GM21825 (cell line): ENCODE measurements around the gene CCDC102A.
A peak's percentile ranks its signal among the peaks of the same experiment; 100 is the strongest.

ENCODE experiments used
- ATAC-seq: cut with Tn5 transposase; IDR thresholded peaks from one replicate; pipeline ENCODE4 v1.9.1; 2021; ENCODE audit warnings: mild to moderate bottlenecking, moderate library complexity; ENCODE audit not compliant: unreplicated experiment

Gene CCDC102A

DNA sequence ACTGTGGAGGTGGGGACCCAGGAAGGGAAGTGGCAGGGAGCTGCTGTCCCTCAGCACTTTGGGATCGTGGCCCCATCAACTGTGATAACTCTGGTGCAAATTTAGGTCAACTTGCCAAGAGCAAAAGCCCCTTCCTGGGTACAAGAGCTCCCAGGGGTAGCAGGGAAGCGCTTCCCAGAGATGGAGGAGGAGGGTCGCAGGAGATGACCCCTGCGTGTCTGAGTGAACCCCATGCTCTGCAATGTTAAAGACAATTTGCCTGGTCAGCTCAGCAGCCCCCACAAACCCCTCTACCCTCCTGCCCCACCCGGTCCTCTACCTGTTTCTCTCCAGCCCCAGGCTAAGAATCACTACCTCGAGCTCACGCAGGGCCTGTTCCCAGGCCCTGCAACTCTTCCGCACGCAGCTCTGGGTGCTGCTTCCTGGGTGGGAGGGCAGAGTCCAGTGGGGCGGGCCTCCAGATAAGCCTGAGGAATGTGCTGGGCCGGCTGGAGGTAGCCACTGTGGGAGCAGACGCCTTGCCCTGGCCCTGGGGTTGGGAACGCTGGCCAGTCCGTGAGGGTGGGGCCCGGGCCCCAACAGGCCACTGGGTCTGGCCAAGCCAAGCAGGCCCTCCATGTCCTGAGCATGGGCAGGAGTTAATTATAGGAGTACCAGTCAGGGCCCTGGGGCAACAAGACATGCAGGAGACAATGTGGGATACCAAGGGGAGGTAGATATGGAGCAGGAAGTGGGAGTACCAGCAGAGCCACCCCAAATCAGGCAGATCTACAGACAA is 56.2 kb downstream of the CCDC102A start:
- ATAC-seq: no peak

- ATAC-seq: no peak
Measured at GRCh38 chr16:57479205-57479975, 57.0 kb downstream of the CCDC102A start.

DNA sequence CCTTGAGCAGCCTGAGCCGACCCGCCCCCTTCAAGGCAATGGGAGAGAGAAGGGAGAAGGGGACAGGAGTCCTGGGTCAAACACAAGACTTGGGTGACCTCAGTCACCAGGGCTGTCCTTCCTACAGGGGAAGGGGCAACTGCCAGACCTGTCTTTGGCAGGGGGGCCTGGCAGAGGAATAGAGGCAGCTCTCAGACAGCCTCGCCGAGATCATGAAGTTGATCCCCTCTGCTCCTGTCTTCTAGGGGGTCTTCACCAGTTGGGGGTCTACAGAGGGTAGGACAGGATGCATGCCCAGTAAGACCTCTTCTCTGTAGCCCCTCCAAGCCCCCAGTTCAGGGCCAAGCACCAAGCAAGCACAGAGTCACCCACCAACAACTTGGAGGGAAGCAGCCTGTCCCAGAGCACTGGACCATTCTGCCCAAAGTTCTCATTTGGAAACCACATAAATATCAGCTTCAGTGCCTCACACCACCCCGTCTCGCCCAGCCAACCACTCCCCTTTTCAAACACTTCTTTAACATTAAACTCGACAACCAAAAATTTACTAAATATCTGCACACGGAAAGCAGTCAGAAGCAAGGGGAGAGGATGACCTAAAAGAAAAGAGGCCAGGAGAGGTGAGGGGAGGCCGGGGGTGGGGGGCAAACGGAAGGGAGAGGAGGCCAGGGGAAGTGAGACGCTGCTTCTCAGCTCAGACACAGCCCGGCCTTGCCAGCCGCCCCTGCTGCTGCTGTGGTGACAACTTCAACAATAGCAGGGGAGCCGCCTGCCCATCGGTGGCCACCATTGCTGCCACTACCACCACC is 57.8 kb downstream of the CCDC102A start:
- no peak for ATAC-seq

DNA sequence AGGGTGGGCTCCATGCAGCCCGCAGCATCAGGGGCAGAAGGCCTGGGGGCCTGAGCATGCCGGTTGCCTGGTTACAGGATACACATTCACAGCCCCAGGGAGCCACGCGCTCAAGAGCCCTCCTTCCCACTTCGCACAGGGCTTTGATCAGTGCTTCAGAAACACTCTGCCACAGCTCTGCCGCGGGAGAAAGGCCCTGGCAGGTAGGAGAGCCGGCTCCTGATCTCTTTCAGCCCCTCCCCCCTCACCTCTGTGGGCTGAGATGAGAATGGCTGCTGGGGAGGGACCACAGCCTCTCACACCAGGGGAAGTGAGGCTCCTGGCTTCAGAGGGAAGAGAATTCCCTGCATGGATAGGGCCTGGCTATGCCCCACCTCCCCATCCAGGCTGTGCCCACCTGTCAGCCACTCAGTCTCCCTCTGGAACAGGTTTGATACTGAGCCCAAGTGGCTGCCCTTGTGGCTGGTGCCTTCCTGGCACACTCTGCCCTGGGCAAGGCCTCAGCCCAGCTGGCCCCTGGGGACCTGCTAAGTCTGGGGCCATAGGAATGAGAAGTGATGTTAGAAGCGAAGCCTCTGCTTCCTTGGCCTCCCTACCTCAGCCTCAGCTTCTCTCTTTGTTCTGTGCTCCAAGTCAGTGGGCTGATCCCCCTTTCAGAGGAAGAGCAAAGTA is 58.7 kb downstream of the CCDC102A start:
- no peak for ATAC-seq

DNA sequence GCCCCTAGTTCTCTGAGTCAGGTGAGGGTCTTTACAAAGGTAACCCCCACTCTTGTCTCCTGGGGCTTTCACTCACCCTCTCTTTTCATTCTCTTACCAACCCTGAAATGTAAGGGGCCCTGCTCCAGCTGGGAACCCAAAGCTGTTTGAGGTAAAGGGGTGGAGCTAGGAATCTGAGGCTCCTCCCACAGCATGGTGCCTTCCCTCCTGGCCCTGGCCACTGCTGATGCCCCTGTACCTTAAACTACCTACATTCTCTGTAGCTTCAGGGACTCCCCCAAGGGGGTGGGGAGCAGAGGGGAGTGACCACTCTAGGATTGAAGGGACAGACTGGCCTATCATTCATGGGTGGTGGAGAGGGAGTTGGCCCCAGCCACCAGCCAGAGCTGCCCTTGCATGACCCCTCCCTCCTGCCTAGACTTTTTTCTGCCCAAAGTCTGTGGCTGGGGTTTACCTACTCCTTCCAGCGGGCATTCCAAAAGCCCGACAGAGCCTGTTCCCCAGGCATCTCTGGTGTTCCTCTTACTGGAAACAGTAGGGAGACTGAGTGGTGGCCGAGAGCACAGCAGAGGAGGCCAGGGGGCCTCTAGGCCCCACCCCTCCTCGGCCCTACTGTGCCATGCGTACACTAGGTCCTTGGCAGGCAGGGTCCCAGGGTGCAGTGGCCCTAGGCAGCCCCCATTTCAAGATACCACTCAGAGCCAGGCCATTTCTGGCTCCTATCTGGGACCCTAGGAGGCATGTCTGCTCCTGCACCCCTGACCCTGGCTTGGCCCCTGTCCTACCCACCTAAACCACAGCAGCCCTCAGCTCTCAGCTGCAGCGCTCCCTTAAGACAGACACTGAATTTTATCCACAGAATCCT is 59.6 kb downstream of the CCDC102A start:
- no peak for ATAC-seq

DNA sequence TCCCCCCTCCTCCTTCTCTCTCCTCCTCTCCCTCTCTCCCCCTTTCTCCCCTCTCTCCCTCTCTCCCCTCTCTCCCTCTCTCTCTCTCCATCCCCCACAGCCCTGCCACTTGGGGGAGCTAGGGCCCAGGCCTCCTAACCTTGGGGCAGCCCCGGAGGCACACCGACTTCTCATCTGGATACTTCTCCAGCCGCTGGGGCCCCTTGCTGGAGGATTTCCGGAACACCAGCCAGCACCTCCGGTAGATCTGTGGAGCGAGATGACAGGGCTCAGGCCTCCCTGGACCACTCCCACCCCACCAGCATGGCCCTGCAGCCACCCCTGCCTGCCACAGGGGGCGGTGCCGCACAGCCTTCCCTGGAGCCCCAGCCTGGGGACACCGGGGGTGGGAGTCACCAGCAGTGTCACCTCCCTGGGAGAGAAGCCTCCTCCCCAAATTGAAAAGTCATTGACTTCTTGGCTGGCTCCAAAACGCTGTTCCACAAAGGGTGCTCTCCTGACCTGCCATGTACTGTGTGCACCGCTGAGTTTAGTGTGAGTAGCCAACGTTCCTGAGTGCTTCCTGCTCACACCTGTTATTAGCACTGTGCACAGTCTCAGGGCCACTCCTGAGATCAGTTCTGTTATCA is 60.5 kb downstream of the CCDC102A start:
- ATAC-seq: peak; percentile 94

GRCh38 chr16:57474671-57475661 is 61.4 kb downstream of the CCDC102A start:
- ATAC-seq: no peak

GRCh38 chr16:57473906-57474305 is 62.5 kb downstream of the CCDC102A start:
- no peak for ATAC-seq

DNA sequence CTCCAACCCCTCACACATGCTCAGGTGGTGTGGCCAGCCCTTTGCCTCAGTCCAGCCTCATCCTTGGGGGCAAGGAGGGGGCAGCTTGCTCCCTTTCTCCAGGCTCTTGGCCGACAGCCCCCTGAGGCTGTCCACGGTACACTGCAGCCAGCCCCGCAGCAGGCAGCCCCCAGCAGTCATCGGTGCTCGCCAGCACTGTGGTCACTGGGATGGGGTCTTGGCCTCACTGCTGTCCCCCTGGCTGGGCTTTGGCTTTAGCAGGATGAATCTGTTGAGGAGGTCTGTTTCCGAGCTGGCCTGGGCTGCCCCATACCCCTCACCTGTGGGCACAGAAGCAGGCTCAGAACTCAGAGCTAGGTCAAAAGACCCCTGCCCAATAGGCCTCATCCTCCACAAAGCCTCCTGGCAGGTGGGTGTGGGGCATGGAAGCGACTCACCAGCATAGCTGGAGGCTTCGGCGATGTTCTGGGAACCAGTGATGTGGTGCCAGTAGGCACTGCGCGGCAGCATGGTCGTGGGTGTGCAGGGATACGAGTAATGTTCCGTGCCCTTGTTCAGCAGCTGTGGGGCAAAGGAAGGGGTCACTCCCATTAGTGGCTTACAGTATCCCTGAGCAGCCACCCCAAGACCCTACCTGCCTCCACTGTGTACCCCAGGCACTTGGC is 63.1 kb downstream of the CCDC102A start:
- no peak for ATAC-seq

DNA sequence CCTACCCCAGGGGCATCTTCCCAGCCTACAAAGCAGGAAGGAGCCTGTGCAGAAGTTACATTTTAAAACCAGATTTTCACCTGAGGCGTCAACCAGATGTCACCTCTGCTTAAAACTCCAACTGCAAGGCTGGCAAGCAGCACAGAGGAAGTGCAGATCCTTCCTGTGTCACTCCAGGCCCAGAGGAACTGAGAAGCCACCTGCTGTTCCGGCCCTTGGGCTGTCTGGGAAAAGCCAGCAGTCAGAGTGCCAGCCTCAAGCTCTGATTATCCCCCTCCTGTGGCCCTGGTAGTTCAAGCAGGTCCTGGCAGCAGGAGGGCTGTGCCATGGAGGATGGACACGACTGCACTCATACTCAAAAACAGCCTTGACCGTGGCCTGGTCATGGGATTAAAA is 63.7 kb downstream of the CCDC102A start:
- ATAC-seq: no peak

DNA sequence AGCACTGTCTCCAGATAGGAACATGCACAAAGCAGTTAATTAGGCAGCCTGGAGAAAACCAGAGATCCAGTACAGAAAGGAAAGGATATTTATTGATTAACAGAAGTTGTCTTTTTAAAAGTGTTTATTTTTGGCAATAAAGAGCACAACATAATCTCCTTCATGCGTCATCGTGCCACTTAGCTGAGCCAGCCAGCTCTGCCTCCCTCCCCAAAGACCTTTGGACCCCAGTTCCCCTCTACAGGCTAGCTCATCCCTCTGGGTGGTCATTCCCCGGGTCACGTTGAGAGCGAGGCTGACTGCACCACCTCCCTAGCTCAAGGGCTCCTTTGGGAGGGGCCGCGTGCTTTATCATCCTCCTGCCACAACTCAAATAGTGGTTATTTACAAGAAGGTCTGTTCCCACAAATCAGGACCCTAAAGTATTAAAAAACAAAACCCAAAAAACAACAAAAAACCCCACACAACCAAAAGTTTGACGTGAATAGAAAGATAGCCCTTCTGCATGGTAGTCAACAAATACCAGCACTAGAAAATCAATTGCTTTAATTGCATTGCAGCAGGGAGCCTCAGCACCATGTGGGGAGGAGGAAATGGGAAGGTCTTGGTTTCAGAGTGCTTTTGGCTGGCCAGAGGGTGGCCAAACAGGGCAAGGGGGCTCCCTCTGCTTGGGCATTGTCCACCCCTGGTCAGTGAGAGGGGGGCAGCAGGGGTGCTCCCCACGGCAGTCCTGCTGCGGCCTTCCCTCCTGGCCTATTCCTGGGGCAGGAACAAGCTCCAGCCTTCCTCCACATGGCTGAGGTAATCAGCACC is 64.3 kb downstream of the CCDC102A start:
- no peak for ATAC-seq

DNA sequence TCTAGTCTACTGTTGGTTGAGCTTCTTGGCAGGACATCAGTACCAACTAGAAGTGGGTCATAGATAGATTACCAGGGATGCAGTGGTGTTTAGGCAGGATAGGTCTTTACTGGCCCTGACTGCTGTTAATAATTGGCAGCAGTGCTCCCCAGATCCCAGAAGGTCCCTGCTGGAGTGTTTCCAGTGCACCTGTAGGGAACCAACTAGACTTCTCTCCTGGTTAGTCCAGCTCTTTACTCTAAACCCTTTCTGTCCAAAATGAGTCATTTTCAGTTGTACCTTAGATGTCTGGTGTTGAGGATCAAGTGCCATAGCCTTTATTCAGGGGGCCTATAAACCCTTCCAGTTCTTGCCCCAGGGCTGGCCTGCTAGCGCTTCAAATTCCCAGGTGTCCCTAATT is 65.2 kb downstream of the CCDC102A start:
- no peak for ATAC-seq

- no peak for ATAC-seq
Measured at GRCh38 chr16:57470711-57471110, 65.7 kb downstream of the CCDC102A start.

DNA sequence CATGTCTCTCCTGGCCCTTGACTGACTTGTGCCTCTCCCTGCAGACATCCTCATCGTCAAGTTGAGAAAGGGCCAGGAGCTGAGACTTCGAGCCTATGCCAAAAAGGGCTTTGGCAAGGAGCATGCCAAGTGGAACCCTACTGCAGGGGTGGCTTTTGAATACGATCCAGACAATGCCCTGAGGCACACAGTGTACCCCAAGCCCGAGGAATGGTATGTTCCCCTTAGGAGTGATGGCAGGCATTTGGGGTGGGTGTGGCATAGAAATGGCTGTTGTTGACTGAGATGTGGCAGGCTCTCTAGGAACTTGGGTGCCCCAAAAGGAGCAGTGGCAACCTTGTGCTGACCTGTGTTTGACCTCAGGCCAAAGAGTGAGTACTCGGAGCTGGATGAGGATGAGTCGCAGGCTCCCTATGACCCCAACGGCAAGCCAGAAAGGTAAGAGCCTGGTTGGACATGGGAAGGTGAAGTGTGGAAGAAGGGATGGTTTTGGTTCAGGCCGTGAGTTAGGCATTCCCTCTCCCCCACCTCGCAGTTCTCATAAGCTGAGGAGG is 66.4 kb downstream of the CCDC102A start:
- ATAC-seq: no peak

GRCh38 chr16:57469046-57469445 is 67.3 kb downstream of the CCDC102A start:
- no peak for ATAC-seq

- no peak for ATAC-seq
Measured at GRCh38 chr16:57468346-57468745, 68.0 kb downstream of the CCDC102A start.

- no peak for ATAC-seq
Measured at GRCh38 chr16:57464523-57464922, 71.8 kb downstream of the CCDC102A start.
